ENCODE measurements around the gene FAAP100.

- TF ChIP-seq CTCF (IDR thresholded peaks at IDR 0.05) = no peak
- TF ChIP-seq POLR2A (IDR thresholded peaks at IDR 0.05) = no peak
These were observed 35.7 kb downstream of the FAAP100 start for GRCh38 chr17:81516439-81516838.
